ENCODE results near the gene CDKL2. TPM values are rescaled to one million over a fixed set of nuclear protein-coding genes. Genes with fewer than 3 reads are reported as not detected.

The CDKL2 gene
- polyA plus RNA-seq, 1 donor from 2014 or later, result 25.7 TPM

GRCh38 chr4:75655562-75655961 is 25.2 kb upstream of the CDKL2 start:
- H3K27ac ChIP-seq (ENCODE audit: low read length), result no peak overlapping the region
- H2AFZ ChIP-seq (ENCODE audit: low read depth, low read length), result no peak overlapping the region
- no peaks in the 10 kb centered on the region for H3K9me2 ChIP-seq (ENCODE audit: insufficient read depth, low read length)
- H3K4me2 ChIP-seq (ENCODE audit: low read length), result no peak overlapping the region
- no peaks in the 10 kb centered on the region for H3F3A ChIP-seq (ENCODE audit: insufficient read depth, low read length, poor library complexity, severe bottlenecking)
- H3K27me3 ChIP-seq (ENCODE audit: insufficient read depth, low read depth, low read length), result no peaks in the 10 kb centered on the region
- H3K36me3 ChIP-seq (ENCODE audit: insufficient read depth, low read length), result peaks cover 34% of the 10 kb centered on the region
- no peak overlapping the region for H3K9ac ChIP-seq (ENCODE audit: low read length)
- no peak overlapping the region for H3K4me3 ChIP-seq (ENCODE audit: low read length)
- no peaks in the 10 kb centered on the region for H3K9me3 ChIP-seq (ENCODE audit: low read length)
- peaks cover 19% of the 10 kb centered on the region for H4K20me1 ChIP-seq (ENCODE audit: insufficient read depth)
- peaks cover 32% of the 10 kb centered on the region for H3K79me2 ChIP-seq (replicated peaks; ENCODE audit: insufficient read depth, low read length)
- TF ChIP-seq CTCF (IDR thresholded peaks at IDR 0.05; ENCODE audit: poor library complexity, severe bottlenecking), result no peak
- TF ChIP-seq EP300 (conservative IDR thresholded peaks at IDR 0.05; ENCODE audit: poor library complexity, severe bottlenecking), result no peak

GRCh38 chr4:75654905-75655304 is 24.6 kb upstream of the CDKL2 start:
- Histone ChIP-seq H3K79me2 (replicated peaks; ENCODE audit: insufficient read depth, low read length) (peaks cover 28% of the 10 kb centered on the region), H3K27ac (ENCODE audit: low read length) (no peak overlapping the region), H3K4me3 (ENCODE audit: low read length) (no peak overlapping the region), H4K20me1 (ENCODE audit: insufficient read depth) (peaks cover 15% of the 10 kb centered on the region), H3K9me3 (ENCODE audit: low read length) (no peaks in the 10 kb centered on the region), H2AFZ (ENCODE audit: low read depth, low read length) (no peak overlapping the region), H3K27me3 (ENCODE audit: insufficient read depth, low read depth, low read length) (no peaks in the 10 kb centered on the region), H3F3A (ENCODE audit: insufficient read depth, low read length, poor library complexity, severe bottlenecking) (no peaks in the 10 kb centered on the region), H3K9ac (ENCODE audit: low read length) (no peak overlapping the region), H3K9me2 (ENCODE audit: insufficient read depth, low read length) (no peaks in the 10 kb centered on the region), H3K4me2 (ENCODE audit: low read length) (no peak overlapping the region), H3K36me3 (ENCODE audit: insufficient read depth, low read length) (peaks cover 34% of the 10 kb centered on the region)
- TF ChIP-seq REST (IDR thresholded peaks at IDR 0.05; ENCODE audit: borderline replicate concordance), result no peak
- no peak for TF ChIP-seq MXI1 (conservative IDR thresholded peaks at IDR 0.05; ENCODE audit: poor library complexity, severe bottlenecking)
- TF ChIP-seq SMC3 (conservative IDR thresholded peaks at IDR 0.05; ENCODE audit: poor library complexity), result no peak
- no peak for TF ChIP-seq CTCF (IDR thresholded peaks at IDR 0.05; ENCODE audit: poor library complexity, severe bottlenecking)
- TF ChIP-seq EP300 (conservative IDR thresholded peaks at IDR 0.05; ENCODE audit: poor library complexity, severe bottlenecking), result no peak
- TF ChIP-seq POLR2AphosphoS5 (IDR thresholded peaks at IDR 0.05), result no peak
- no peak for TF ChIP-seq RAD21 (conservative IDR thresholded peaks at IDR 0.05)
- no peak for TF ChIP-seq EZH2 (IDR thresholded peaks at IDR 0.05; ENCODE audit: borderline replicate concordance, insufficient read depth, low read length, poor library complexity, severe bottlenecking)
- no peak for TF ChIP-seq TAF1 (IDR thresholded peaks at IDR 0.05; ENCODE audit: low read depth)

Measured in neural cell (in vitro differentiated cells).